ENCODE data around the gene ENOX2. TPM values are rescaled to one million over a fixed set of nuclear protein-coding genes. Genes with fewer than 3 reads are reported as not detected.

The ENOX2 gene
- total RNA-seq, 2 experiments from 2014 or later: 9.6 to 12.0 TPM

DNA sequence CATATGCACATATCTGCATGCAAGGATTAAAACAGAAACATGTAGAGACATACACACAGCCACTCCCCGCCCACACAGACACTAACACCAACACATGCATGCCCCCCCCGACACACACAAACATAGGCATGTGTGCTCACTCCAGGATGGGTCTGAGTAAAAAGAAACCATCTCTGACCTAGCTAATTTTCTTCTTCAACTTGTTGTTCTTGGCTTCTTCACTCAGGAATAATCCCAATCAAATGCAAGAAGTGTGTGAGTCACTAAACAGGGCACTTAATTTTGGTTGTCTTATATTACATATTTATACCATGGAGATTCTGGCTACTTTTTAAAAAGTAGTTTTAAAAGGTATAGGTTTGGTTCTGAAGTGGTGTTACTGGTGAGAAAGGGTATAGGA lies 28.3 kb downstream of the ENOX2 start:
- TF ChIP-seq, protein P1, sequence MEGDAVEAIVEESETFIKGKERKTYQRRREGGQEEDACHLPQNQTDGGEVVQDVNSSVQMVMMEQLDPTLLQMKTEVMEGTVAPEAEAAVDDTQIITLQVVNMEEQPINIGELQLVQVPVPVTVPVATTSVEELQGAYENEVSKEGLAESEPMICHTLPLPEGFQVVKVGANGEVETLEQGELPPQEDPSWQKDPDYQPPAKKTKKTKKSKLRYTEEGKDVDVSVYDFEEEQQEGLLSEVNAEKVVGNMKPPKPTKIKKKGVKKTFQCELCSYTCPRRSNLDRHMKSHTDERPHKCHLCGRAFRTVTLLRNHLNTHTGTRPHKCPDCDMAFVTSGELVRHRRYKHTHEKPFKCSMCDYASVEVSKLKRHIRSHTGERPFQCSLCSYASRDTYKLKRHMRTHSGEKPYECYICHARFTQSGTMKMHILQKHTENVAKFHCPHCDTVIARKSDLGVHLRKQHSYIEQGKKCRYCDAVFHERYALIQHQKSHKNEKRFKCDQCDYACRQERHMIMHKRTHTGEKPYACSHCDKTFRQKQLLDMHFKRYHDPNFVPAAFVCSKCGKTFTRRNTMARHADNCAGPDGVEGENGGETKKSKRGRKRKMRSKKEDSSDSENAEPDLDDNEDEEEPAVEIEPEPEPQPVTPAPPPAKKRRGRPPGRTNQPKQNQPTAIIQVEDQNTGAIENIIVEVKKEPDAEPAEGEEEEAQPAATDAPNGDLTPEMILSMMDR (IDR thresholded peaks at IDR 0.05): no peak
- Mint-ChIP-seq H3K9me3 (peaks cover 2% of the 10 kb centered on the region), H3K4me1 (ENCODE audit: low read depth) (peaks cover 9% of the 10 kb centered on the region), H3K27ac (no peak overlapping the region), H3K27me3 (no peaks in the 10 kb centered on the region), H3K4me3 (no peak overlapping the region), H3K36me3 (ENCODE audit: low read depth) (peaks cover 15% of the 10 kb centered on the region)
- ATAC-seq (no peak), DNase-seq (no peak)
- intact Hi-C loops (cut with micrococcal nuclease): no loop called here
- POLR2A ChIA-PET: no interaction called here
- CTCF ChIA-PET: no interaction called here

DNA sequence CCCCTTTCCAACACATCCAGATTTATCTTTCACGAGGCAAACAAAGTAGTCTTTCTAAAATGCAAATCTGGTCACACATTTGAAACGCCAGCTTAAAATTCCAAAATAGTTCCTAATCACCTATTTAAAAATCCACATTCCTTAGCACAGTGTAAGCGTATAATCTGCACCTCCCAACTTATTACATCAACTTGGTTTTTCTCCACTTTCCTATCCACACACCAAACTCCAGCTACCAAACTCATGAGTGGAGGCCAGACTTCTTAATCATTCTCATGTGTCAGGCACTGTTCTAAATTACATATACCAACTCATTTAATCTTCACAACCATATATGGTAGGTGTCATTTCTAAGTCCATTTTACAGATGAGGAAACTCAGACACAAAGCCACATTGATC lies 33.8 kb downstream of the ENOX2 start:
- H3K4me3 Mint-ChIP-seq: no peak overlapping the region
- intact Hi-C loops (cut with micrococcal nuclease): no loop called here
- DNase-seq: no peak
- peaks cover 2% of the 10 kb centered on the region for H3K4me1 Mint-ChIP-seq (ENCODE audit: low read depth)
- no peak overlapping the region for H3K27ac Mint-ChIP-seq
- TF ChIP-seq, protein P1 (IDR thresholded peaks at IDR 0.05): no peak
- no peaks in the 10 kb centered on the region for H3K9me3 Mint-ChIP-seq
- ATAC-seq: no peak
- H3K36me3 Mint-ChIP-seq (ENCODE audit: low read depth): peaks cover 9% of the 10 kb centered on the region
- ChIA-PET CTCF (no interaction called here), POLR2A (no interaction called here)
- no peaks in the 10 kb centered on the region for H3K27me3 Mint-ChIP-seq

DNA sequence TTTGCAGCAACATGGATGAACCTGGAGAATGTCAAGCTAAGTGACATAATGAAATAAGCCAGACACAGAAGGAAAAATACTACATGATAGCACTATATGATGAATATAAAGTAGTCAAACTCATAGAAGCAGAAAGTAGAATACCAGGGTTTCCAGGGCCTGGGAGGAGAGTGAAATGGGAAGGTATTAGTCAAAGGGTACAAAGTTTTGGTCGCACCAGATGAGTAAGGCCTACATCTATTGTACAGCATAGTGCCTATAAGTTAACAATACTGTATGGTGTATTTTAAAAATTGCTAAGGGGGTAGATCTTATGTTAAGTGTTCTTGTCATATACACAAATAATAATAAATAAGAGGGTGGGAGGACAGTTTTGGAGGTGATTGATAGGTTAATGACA lies 41.5 kb downstream of the ENOX2 start:
- H3K36me3 Mint-ChIP-seq (ENCODE audit: low read depth): no peaks in the 10 kb centered on the region
- no peak for DNase-seq
- CTCF ChIA-PET: no interaction called here
- ATAC-seq: no peak
- H3K4me3 Mint-ChIP-seq: no peak overlapping the region
- peaks cover 14% of the 10 kb centered on the region for H3K4me1 Mint-ChIP-seq (ENCODE audit: low read depth)
- TF ChIP-seq, protein P1 (IDR thresholded peaks at IDR 0.05): no peak
- intact Hi-C loops (cut with micrococcal nuclease): no loop called here
- H3K27me3 Mint-ChIP-seq: no peaks in the 10 kb centered on the region
- POLR2A ChIA-PET: no interaction called here
- no peaks in the 10 kb centered on the region for H3K9me3 Mint-ChIP-seq
- H3K27ac Mint-ChIP-seq: no peak overlapping the region

DNA sequence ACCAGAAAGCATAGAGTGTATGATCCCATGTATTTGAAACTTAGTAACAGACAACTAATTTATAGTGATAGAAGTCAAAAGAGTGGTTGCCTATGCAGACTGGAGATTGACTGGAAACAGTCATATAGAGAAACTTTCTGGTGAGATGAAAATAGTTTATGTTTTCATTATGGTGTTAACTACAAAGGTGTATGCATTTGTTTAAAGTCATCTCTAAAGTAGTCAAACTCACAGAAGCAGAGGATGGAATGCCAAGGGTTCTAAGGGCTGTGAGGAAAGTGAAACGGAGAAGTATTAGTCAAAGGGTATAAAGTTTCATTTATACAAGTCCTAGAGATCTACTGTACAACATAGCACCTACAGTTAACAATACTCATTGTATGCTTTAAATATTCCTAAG lies 45.8 kb downstream of the ENOX2 start:
- peaks cover 2% of the 10 kb centered on the region for H3K9me3 Mint-ChIP-seq
- H3K27me3 Mint-ChIP-seq: no peaks in the 10 kb centered on the region
- ATAC-seq (peak; percentile 88), DNase-seq (no peak)
- H3K27ac Mint-ChIP-seq: no peak overlapping the region
- ChIA-PET CTCF (no interaction called here), POLR2A (no interaction called here)
- H3K4me3 Mint-ChIP-seq: no peak overlapping the region
- TF ChIP-seq, protein P1 (IDR thresholded peaks at IDR 0.05): no peak
- peaks cover 9% of the 10 kb centered on the region for H3K4me1 Mint-ChIP-seq (ENCODE audit: low read depth)
- H3K36me3 Mint-ChIP-seq (ENCODE audit: low read depth): peaks cover 6% of the 10 kb centered on the region
- intact Hi-C loops (cut with micrococcal nuclease): no loop called here

DNA sequence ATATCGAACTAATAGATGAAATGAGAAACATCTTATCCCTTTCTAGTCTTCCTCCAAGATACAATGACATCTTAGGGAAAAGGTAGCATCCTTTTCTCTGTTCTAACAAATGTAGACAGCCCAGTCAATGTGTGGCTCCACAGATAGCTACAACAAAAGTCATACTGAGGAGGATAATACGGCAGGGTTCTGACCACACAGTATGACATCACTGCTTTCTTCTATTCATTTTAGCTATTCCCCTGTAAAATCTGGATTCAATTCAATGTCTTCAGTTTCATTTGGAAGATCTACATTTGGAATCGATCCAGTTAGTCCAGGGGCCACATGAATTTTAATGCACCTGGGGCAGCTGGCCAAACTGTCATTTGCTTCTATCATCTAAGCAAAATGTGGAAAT lies 51.4 kb downstream of the ENOX2 start:
- Mint-ChIP-seq H3K4me3 (no peak overlapping the region), H3K27ac (no peak overlapping the region), H3K27me3 (no peaks in the 10 kb centered on the region), H3K36me3 (ENCODE audit: low read depth) (peaks cover 9% of the 10 kb centered on the region), H3K9me3 (peaks cover 2% of the 10 kb centered on the region), H3K4me1 (ENCODE audit: low read depth) (peaks cover 11% of the 10 kb centered on the region)
- ChIA-PET POLR2A (no interaction called here), CTCF (no interaction called here)
- DNase-seq (no peak), ATAC-seq (no peak)
- intact Hi-C loops (cut with micrococcal nuclease): no loop called here
- TF ChIP-seq, protein P1 (IDR thresholded peaks at IDR 0.05): no peak

Measured in activated CD8-positive, alpha-beta T cell treated with anti-CD3 and anti-CD28 coated beads for 36 hours (primary cell).